ENCODE measurements around the gene NEK8.
"Not testable (repeated sequence)": the region's sequence is repeated elsewhere in the genome, so short reads cannot be mapped to it uniquely, and the experiment has no call there.

The NEK8 gene

GRCh38 chr17:28706471-28707338 lies 21.9 kb upstream of the NEK8 start:
- DNase-seq (ENCODE audit: extremely low spot score, insufficient read length, low read depth) (no peak), FAIRE-seq (no peak)

DNA sequence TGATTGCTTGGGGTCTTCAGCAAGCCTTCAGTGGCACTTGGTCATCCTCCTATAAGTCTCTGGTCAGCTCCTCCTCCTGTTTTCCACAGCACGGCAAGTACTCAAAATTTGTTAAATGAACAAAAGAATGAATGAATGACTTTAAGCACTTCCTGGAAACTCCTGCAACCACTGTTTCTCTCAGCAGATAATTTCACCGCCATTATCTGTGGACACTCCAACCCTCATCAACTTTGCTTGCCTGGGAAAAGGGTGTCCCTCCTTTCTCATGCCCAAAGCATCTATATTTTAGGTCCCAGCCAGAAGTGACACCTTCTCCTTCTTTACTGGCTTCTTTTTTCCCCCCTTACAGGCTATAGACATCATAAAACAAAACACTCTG lies 21.3 kb upstream of the NEK8 start:
- DNase-seq (ENCODE audit: extremely low spot score, insufficient read length, low read depth) (no peak), FAIRE-seq (no peak)

GRCh38 chr17:28710861-28711722 lies 17.5 kb upstream of the NEK8 start:
- DNase-seq (ENCODE audit: extremely low spot score, insufficient read length, low read depth) (peak; percentile 86), FAIRE-seq (peak; percentile 78)

- FAIRE-seq, result no peak
- no peak for DNase-seq (ENCODE audit: extremely low spot score, insufficient read length, low read depth)
These were observed 16.9 kb upstream of the NEK8 start, which contains the start of gene PROCA1 for GRCh38 chr17:28711723-28712031. TSS of gene PROCA1 (minus strand) at chr17:28711888. CDS start at chr17:28711660, 228 bp downstream.

DNA sequence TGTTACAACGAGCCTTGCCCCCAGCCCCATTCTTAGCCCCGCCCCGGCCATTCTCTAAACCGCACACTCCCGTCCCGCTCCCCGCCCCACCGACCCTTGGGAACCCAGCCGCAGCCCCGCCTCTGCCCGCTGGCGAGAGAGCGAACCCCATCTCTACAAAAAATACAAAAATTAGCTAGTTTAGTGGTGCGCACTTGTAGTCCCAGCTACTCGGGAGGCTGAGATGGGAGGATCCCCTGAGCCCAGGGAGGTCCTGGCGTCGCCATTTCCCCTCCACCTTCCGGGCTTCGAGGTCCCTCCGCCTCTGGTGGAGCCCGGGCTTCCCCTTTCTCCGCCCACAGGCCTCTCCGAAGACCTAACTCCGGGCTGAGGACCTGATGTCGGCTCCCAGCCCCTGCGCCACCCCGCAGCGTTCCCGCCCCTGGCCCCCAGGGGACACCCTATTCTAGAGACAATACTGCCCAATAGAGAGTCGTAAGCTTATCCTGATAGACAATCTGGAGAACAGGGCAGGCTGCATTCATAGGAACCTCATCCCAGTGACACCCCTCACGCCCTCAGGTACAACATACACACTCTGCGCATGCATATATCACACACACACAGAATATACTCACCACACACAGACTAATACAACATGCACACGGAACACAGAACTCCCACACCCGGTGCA lies 16.4 kb upstream of the NEK8 start:
- DNase-seq (ENCODE audit: extremely low spot score, insufficient read length, low read depth) (no peak), FAIRE-seq (peak; percentile 70)

DNA sequence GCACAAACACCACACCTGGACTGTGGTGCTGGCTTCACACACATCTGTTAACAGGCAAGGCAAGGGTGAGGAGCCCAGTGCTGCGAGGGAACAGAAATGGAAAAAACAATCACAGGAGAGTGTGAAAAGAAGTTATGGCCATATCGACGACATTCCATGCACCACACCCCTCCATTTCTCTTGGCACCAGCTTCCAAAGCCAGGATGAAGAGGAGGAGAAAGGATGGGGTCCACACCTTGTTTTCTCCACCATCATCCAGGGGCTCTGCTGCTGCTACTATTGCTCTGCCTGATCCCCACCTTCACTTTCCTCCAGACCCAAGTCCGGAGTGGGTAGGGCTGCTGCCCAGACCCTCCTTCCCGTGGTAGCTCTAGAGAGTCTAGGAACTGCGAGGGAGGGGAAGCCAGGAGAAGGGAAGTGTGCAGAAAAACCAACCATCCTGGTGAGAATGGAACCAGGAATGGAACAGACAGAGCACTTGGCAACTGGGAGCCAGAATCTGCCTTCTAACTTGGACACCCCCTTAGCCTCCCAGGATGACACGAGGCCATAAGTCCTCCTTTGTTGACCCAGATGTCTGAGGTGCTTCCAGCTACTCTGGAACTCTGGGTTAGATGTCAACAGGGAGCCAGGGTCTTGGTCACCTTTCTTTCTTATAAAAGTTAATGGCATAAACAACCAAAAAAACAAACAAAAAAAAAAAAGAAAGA lies 15.7 kb upstream of the NEK8 start:
- FAIRE-seq (no peak), DNase-seq (ENCODE audit: extremely low spot score, insufficient read length, low read depth) (no peak)

- no peak for FAIRE-seq
- no peak for DNase-seq (ENCODE audit: extremely low spot score, insufficient read length, low read depth)
These were observed 14.3 kb upstream of the NEK8 start for GRCh38 chr17:28714281-28714680.

DNA sequence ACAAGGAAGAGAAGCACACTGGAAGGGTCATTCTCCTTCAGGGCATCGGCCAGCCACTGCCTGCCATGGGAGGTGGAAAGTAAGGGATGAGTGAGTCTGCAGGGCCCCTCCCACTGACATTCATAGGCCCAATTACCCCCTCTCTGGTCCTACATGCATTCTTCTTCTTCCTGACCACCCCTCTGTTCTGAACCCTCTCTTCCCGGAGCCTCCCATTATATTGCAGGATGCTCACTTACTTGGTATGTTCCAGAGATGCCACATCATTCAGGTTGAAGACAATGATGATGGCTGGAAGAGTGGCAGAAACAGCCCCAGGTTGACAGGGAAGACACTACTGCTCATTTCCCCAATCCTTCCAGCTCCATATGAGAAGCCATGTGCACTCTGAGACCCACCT lies 13.4 kb upstream of the NEK8 start:
- DNase-seq (ENCODE audit: extremely low spot score, insufficient read length, low read depth) (no peak), FAIRE-seq (no peak)

DNA sequence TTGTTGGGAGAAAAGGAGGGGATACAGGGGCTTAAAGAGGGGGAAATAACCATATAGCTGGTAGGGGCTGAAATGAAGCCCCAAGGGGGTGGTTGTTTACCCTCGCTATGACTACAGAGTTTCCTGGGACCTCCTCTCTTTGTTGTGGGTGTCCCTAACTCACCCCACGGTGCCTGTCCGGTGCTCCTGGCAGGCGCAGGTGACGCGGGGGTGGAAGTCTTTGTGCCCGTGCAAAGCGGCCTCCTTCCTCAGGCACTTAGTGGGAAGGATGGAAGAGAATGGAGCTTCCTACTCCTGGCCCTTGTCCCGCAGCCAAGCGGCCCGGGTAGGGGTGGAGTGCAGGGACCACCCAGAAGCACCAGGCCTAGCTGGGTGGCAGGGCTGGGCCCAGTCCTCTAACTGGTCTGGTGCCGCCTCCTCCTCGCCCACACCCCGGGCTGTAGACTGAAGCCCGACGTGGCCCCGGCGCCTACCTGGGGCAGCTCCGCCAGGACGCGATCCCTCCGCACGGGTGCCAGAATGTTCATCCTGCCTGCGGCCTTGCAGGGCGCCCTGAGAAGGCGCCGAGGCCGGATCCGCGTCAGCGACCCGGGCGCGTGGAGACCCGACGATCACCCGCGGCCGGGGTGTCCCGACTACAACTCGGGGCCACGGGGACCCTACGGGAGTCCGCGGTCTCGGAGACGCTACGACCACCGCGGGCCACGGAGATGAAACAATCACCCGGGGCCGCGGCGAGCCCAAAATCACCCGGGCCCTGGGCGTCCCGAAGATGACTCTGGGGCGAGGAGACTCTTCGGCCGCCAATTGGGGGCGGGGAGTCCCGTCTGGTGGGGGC lies 11.6 kb upstream of the NEK8 start:
- no peak for DNase-seq (ENCODE audit: extremely low spot score, insufficient read length, low read depth)
- no peak for FAIRE-seq

DNA sequence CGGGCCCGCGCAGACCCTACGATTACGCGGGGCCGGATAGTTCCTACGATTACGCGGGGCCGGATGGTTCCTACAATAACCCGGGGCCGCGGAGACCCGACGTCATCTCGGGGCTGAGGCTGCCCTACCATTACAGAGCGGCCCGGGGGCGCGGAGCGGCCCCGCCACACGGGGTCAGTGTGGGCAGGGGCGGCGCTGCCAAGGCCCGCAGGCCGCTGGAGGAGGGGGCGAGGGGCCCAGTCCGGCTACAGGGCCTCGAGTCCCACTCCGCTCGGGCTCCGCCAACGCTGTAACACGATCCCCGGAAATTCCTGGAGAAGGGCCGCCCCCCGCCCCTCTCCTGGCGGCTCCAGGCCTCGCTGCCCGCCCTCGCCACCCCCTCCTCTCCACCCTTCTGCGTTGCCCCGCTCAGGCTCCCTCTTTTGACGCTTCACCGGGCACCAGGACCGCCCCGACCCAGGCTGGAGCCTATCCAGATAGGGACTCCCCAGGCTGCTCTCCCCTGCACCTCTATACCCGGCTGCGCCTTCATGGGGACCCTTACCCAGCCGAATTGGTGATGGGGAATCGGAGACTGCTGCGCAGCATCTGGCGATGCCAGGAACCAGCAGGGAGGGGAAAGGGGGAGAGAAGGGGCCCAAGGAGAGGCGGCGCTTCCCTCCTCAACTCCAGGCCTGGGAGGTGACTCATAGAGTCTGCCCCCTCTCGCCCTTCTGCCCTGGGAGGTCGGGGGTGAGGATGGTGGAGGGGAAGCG lies 10.8 kb upstream of the NEK8 start, which contains the start of gene RAB34:
Gene RAB34, minus strand, starts transcription at position 291 of the 755 bp plus-strand sequence. CDS start 602 bp downstream, outside the sequence.
- FAIRE-seq, result no peak
- DNase-seq (ENCODE audit: extremely low spot score, insufficient read length, low read depth), result no peak

- DNase-seq (ENCODE audit: extremely low spot score, insufficient read length, low read depth), result no peak
- FAIRE-seq, result no peak
These were observed 10.1 kb upstream of the NEK8 start for GRCh38 chr17:28718333-28719020.

GRCh38 chr17:28719021-28719433 lies 9.6 kb upstream of the NEK8 start:
- DNase-seq (ENCODE audit: extremely low spot score, insufficient read length, low read depth) (no peak), FAIRE-seq (no peak)

GRCh38 chr17:28720247-28720996 lies 8.2 kb upstream of the NEK8 start:
- FAIRE-seq (no peak), DNase-seq (ENCODE audit: extremely low spot score, insufficient read length, low read depth) (no peak)

GRCh38 chr17:28720997-28721329 lies 7.6 kb upstream of the NEK8 start:
- not testable (repeated sequence) for DNase-seq (ENCODE audit: extremely low spot score, insufficient read length, low read depth); FAIRE-seq

GRCh38 chr17:28722417-28723158 lies 6.0 kb upstream of the NEK8 start:
- no peak for FAIRE-seq
- no peak for DNase-seq (ENCODE audit: extremely low spot score, insufficient read length, low read depth)

- FAIRE-seq, result no peak
- DNase-seq (ENCODE audit: extremely low spot score, insufficient read length, low read depth), result no peak
These were observed 5.3 kb upstream of the NEK8 start for GRCh38 chr17:28723159-28723835.
